Measurements from ENCODE around the gene DHX35.

DNA sequence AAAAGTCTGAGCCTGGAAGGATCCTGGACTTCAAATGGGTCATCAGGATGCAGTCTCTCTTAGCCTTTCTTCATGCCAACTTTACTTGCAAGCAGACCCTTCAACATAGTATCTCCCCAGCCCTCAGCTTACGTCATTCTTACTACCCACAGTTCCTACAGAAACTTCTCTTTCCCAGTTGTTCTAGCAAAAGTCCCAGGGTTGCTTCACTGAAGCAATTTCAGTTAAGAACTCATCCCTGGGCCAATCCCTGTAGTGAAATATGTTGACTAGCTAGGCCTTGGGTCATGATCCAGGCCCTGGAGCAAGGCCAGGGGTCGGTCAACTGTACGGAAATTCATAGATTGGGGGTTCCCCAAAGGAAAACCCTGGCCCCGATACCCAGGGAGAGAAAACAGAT is 44.5 kb upstream of the DHX35 start:
- TF ChIP-seq YY1 (IDR thresholded peaks at IDR 0.05; ENCODE audit: insufficient read depth, insufficient read length) = no peak
- no peak for TF ChIP-seq ZNF274 (IDR thresholded peaks at IDR 0.05; ENCODE audit: low read depth, low read length)
